SH-SY5Y (cell line): ENCODE results near the gene TYMP.

Source experiments
- GATA2 ChIP-seq: IDR thresholded peaks from 2 replicates; pipeline ENCODE4 v1.6.1; 2011; ENCODE audit warnings: mild to moderate bottlenecking, low read depth, low read length
- GATA3 ChIP-seq: IDR thresholded peaks from 2 replicates; pipeline ENCODE4 v1.6.1; 2011; ENCODE audit warnings: low read depth, mild to moderate bottlenecking, low read length, moderate library complexity

GRCh38 chr22:50521710-50522109 is 8.1 kb downstream of the TYMP start:
- no peak for TF ChIP-seq GATA2
- TF ChIP-seq GATA3, result no peak
